ENCODE data around the gene TCP10L.
"Not testable (repeated sequence)": the region's sequence is repeated elsewhere in the genome, so short reads cannot be mapped to it uniquely, and the experiment has no call there.

TCP10L gene, protein sequence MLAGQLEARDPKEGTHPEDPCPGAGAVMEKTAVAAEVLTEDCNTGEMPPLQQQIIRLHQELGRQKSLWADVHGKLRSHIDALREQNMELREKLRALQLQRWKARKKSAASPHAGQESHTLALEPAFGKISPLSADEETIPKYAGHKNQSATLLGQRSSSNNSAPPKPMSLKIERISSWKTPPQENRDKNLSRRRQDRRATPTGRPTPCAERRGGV

GRCh38 chr21:32585042-32585710, at the start of gene TCP10L:
TSS of gene TCP10L (minus strand) at chr21:32585523. CDS start at chr21:32584304, 1,219 bp downstream.
- DNase-seq (ENCODE audit: low read depth): no peak

- no peak for DNase-seq (ENCODE audit: low read depth)
Measured at GRCh38 chr21:32626621-32627196, 41.4 kb upstream of the TCP10L start.

- DNase-seq (ENCODE audit: low read depth): not testable (repeated sequence)
Measured at GRCh38 chr21:32618218-32618617, 32.9 kb upstream of the TCP10L start.

DNA sequence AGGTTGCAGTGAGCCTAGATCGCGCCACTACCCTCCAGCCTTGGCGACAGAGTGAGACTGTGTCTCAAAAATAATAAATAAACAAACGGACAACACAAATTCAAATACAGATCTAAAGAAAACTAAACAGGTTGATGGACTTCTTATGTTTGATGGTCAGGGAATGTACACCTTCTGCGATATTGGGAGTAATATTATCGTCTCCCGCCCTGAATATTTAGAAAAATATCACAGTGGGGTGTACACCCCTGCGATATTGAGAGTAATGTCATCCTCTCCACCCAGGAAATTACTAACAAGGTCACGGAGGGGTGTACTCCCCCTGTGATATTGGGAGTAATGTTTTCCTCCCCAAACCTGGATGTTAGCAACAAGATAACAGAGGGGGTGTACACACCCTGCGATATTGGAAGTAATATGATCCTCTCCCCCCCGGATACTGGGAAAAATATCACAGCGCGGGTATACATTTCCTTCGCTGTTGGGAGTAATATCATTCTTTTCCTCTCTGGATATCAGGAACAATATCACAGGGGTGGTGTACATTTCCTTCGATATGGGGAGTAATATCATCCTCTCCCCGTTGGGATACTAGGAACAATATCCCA, 28.2 kb upstream of the TCP10L start:
- DNase-seq (ENCODE audit: low read depth): no peak

DNA sequence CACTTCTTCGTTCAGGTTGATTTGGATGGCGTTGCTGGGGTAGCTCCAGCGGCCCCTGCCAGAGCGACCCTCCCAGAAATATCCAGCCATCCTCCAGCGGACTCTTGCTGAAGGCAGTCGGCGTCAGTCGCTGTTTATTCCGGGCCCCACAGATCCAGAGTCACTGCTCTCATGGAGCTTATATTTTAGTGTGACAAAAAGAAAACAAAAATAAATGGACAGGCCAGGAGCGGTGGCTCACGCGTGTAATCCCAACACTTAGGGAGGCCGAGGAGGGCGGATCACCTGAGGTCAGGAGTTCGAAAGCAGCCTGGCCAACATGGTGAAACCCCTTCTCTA, 27.6 kb upstream of the TCP10L start:
- DNase-seq (ENCODE audit: low read depth): no peak

DNA sequence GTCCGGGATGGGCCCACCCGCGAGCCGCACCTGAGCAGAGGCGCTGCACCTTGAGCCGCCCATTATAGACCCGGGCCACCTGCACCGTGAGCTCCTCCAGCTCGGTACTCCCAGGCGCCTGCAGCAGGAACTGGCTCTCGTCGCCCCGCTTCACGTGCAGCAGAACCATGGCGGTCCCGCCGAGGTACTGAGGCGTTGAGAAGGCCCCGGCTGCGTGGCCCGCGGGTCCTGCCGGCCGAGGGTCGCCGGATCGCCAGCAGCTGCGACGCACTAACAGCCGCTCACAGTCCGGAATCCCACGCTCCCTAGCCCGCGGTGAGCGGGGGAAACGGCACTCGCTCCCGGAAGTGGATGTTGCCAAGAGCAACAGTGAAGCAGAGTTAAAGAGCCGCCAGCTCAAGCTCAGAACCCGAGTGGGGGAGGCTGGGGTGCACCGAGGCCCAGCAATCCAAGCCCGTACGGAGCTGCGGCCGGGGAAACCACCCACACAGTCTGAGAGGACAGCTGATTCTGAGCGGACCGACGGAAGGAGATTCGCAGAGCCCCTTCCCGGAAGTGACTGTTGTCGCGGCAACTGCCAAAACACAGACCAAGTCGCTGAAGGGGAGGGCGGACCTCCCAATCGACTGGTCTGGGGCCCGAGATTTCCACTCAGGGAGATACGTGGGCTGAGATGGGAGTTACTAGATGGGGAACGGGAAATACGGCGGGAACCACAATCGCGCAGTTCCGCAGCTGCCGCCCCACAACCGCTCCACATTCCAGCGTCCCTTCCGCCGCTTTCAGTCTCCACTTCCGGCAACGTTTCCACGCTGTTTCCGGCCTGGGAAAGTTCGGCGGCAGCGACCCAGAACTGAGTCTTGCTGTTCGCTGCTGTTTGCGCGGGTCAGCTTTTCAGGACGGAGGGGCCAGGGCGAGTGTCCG, 27.0 kb upstream of the TCP10L start, which contains the start of gene CFAP298:
TSS of gene CFAP298 (minus strand) at position 303 of the 924 bp plus-strand sequence. CDS start at position 169, 134 bp downstream.
- DNase-seq (ENCODE audit: low read depth): peak; percentile 95

DNA sequence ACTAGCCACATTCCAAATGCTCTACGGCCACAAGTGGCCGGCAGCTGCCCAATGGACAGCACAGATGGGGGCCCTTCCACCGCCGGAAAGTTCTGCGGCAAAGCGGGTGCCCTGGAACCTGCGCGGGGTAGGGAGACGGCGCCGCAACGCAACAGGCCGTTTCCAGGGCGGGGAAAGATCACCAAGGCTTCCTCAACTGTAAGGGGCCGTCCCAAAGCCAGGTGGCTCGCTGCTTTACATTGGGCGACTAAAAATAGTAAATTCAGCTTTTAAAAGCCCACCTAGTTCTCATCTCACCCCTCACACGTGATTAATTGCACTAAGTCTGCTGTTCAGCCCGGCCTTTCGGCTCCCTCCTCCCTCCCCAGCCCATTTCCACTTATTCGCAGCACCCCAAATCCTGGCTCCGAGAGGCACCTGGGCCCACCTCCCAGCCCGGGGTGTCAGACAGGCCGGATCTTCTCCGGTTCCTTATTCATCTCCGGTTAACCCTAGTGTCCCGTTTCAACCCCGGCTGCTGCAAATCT, 26.2 kb upstream of the TCP10L start:
- DNase-seq (ENCODE audit: low read depth): no peak

DNA sequence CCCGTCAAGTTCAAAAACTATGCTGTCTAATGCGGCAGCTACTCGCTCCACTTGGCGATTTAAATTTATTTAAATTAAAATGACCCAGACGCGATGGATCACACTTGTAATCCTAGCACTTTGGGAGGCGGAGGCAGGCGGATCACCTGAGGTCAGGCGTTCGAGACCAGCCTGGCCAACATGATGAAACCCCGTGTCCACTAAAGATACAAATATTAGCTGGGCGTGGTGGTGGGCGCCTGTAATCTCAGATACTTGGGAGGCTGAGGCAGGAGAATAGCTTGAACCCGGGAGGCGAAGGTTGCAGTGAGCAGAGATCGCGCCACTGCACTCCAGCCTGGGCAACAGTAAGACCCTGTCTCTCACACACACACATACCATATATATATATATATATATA, 25.6 kb upstream of the TCP10L start:
- DNase-seq (ENCODE audit: low read depth): not testable (repeated sequence)

DNA sequence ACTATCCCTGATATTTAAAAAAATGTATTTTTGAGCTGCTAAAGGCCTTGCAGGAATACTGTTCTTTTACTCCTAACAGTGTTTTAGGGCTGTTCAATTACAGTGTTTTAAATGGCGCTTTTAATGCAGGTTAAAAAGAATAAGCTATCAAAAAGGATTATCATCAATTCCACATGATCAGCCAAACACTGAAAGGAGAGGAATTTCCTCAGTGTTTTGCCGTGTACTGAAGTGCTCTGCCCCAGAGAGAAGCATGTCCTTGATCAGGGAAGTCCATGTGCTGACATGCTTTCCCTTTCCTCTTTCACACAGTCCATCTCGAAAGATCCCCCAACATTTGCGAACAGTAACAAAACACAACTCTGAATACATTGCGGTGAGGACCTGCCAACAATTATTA, 23.5 kb upstream of the TCP10L start:
- DNase-seq (ENCODE audit: low read depth): no peak

DNA sequence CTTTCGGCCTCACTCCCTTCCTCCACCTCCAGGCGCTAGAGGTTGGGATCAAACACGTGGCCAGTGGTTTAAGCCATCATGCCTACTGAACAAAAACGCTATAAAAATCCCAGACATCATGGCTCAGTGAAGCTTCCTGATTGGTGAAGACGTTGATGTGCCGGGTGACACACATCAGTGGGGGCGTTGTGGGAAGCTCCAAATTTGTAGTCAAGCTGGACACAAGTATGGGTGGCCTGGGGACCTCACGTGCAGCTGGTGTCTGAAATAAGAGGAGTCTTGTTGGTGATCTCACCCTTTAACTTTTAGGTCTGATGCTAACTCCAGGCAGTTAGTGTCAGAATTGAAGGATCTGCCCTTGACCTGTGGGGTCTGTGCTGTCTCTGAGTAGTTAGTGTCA, 20.1 kb upstream of the TCP10L start:
- no peak for DNase-seq (ENCODE audit: low read depth)

- no peak for DNase-seq (ENCODE audit: low read depth)
Measured at GRCh38 chr21:32604464-32604863, 19.1 kb upstream of the TCP10L start.

GRCh38 chr21:32603131-32603530, 17.8 kb upstream of the TCP10L start:
- no peak for DNase-seq (ENCODE audit: low read depth)

DNA sequence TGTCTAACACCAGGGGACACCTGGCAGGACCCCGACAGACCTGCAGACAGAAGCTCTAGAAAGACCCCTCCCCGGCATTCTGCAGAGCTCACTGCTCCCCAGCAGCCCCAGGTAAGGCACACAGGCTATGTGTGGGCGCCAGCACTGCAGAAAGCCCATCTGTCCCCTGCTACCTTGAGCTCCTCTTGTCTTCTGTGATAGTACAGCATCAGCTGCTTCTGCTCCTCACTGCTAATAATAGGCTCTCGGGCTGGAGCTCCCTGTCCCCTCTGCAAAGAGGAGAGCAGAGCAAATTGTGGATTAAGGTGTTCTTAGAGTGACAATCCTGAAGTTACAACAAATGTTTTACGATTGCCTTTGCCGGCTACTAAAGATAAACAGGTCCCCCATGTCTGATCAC, 16.8 kb upstream of the TCP10L start:
- no peak for DNase-seq (ENCODE audit: low read depth)

DNA sequence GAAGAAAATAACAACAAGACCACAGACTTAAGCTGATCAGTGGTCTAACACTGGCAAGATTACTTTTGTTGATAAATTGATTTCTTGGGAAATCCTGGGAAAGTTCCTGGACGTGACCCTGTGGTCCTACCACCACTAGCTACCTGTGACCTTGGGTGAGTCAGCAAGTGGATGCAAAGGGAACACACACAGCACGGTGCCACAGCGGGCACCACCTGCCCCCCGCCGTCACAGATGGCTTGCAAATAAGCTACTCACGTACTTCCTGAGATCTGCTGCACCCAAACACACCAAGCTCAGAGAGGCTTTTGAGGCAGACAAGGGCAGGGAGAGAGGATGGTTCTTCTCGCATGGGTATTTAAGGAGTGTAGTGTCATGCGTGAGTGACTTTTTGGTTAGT, 14.2 kb upstream of the TCP10L start:
- no peak for DNase-seq (ENCODE audit: low read depth)

GRCh38 chr21:32599091-32599490, 13.8 kb upstream of the TCP10L start:
- no peak for DNase-seq (ENCODE audit: low read depth)

DNA sequence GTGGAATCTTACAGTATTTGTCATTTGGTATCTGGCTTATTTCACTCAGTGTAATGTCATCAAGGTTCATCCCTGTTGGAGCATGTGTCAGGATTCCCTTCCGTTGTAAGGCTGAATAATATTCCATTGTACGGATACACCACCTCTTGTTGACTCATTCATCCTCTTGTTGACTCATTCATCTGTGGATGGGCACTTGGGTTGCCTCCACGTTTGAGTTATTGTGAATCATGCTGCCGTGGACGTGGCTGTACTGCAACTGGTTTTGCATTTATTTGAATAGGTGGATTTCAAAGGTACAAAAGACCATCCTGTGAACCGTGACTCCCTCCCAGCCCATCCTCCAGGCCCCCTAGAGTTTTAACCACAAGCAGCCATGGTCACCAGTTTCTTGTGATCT, 11.9 kb upstream of the TCP10L start:
- DNase-seq (ENCODE audit: low read depth): peak; percentile 56

- no peak for DNase-seq (ENCODE audit: low read depth)
Measured at GRCh38 chr21:32595431-32595830, 10.1 kb upstream of the TCP10L start.

DNA sequence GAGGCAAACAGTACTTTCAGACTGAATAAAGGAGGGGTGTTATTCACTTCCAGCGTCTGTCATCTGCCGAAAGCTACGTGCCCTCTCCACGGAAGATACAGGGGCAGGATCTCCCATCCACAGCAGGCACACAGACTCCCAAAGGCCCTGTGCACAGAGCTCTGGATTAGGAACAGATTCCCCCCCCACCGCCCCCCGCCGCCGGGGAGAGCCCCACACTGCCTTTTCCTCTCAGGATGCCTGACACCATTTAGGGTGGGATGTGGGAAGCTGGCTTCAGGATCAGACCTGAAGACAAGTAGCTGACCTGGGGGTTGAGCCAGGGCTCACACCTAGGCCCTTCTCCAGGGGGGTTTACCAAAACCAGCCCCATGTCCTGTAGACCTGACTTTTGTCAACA, 8.4 kb upstream of the TCP10L start:
- DNase-seq (ENCODE audit: low read depth): no peak

DNA sequence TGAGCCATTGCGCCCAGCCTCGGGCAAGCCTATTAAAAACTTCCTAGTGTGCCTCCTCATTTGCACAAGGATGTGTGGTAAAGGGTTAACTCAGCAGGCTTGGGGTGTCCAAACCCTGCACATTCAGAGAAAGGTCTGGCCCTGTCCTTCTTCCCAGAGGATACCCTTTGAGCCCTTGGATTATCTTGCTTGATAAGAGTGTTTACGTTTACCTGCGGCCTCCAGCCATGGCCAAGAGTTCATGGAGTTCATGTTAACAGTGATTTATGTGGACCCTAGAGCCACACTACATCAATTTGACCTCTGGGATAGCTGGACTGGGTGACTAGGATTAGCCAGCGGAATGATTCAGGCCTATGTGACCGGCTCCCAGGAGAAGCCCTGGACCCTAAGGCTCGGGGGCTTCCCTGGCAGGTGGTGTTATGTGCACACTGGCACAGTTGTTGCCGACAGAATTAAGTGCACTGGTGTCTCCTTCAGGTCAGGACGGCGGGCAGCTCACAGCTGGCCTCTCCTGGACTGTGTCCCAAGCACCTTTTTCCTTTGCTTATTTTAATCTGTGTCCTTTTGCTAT, 7.7 kb upstream of the TCP10L start:
- DNase-seq (ENCODE audit: low read depth): no peak

- DNase-seq (ENCODE audit: low read depth): no peak
Measured at GRCh38 chr21:32590130-32590529, 4.8 kb upstream of the TCP10L start.

GRCh38 chr21:32587651-32588050, 2.3 kb upstream of the TCP10L start:
- no peak for DNase-seq (ENCODE audit: low read depth)

Data from fibroblast of the conjunctiva (primary cell).